Measurements from ENCODE around the gene MTX1. TPM values are rescaled to one million over a fixed set of nuclear protein-coding genes. Genes with fewer than 3 reads are reported as not detected.

MTX1 gene
- total RNA-seq, 4 donors from 2014 or later: 37.9 to 75.5 (median 52.1) TPM

- WGBS, 2 donors: 72 to 92% methylated on average over 5 of the region's 5 CpGs
- Histone ChIP-seq H3K27me3 (peaks cover 7% of the 10 kb centered on the region), H3K36me3 (peaks cover 8 to 10% of the 10 kb centered on the region in 2 donors), H3K4me3 (replicated peaks in 1 of 3) (no peak overlapping the region), H3K27ac (no peak overlapping the region), H3K9me3 (no peaks in the 10 kb centered on the region), H3K4me1 (peaks cover 12 to 30% of the 10 kb centered on the region in 2 donors)
- intact Hi-C loops (cut with DNase I): loop anchor here (5.0 kb wide), 1 partner anchor 37 kb away; no protein-coding TSS in a partner anchor
- no peak for TF ChIP-seq CTCF (IDR thresholded peaks at IDR 0.05)
- TF ChIP-seq POLR2A (IDR thresholded peaks at IDR 0.05): no peak
- no peak for DNase-seq
These were observed 39.0 kb upstream of the MTX1 start for GRCh38 chr1:155169541-155169940.

- Histone ChIP-seq H3K27me3 (peaks cover 7% of the 10 kb centered on the region), H3K27ac (no peak overlapping the region), H3K4me3 (replicated peaks in 1 of 3) (no peak overlapping the region), H3K4me1 (peaks cover 12 to 31% of the 10 kb centered on the region in 2 donors), H3K9me3 (no peaks in the 10 kb centered on the region), H3K36me3 (peaks cover 8 to 10% of the 10 kb centered on the region in 2 donors)
- intact Hi-C loops (cut with DNase I): no loop called here
- no peak for DNase-seq
- 86 to 95% methylated on average over 2 of the region's 2 CpGs for WGBS, 2 donors
- no peak for TF ChIP-seq POLR2A (IDR thresholded peaks at IDR 0.05)
- TF ChIP-seq CTCF (IDR thresholded peaks at IDR 0.05): no peak
These were observed 38.3 kb upstream of the MTX1 start for GRCh38 chr1:155170101-155170785.

DNA sequence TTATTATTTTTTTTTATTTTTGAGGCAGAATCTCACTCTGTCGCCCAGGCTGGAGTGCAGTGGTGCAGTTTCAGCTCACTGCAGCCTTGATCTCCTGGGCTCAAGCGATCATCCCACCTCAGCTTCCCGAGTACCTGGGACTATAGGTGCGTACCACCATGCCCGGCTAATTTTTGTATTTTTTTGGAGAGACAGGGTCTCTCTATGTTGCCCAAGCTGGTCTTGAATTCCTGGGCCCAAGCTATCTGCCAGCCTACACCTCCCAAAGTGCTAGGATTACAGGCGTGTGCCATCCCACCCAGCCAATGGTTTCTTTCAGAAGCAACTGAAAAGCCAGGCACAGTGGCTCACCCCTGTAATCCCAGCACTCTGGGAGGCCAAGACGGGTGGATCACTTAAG lies 37.7 kb upstream of the MTX1 start:
- TF ChIP-seq POLR2A (IDR thresholded peaks at IDR 0.05) (no peak), CTCF (IDR thresholded peaks at IDR 0.05) (no peak)
- peaks cover 7% of the 10 kb centered on the region for H3K27me3 ChIP-seq
- H3K9me3 ChIP-seq: no peaks in the 10 kb centered on the region
- intact Hi-C loops (cut with DNase I): no loop called here
- no peak for DNase-seq
- WGBS, 2 donors: 92 to 99% methylated on average over 7 of the region's 7 CpGs
- no peak overlapping the region for H3K27ac ChIP-seq
- H3K36me3 ChIP-seq: peaks cover 8 to 10% of the 10 kb centered on the region in 2 donors
- H3K4me3 ChIP-seq (replicated peaks in 1 of 3): no peak overlapping the region
- peaks cover 12 to 30% of the 10 kb centered on the region in 2 donors for H3K4me1 ChIP-seq

GRCh38 chr1:155171836-155172731 lies 36.4 kb upstream of the MTX1 start:
- Histone ChIP-seq H3K4me1 (peaks cover 12 to 29% of the 10 kb centered on the region in 2 donors), H3K4me3 (replicated peaks in 1 of 3) (peak overlapping the region; percentile 56 to 77 (median 59)), H3K27me3 (peaks cover 7% of the 10 kb centered on the region), H3K36me3 (peaks cover 8 to 10% of the 10 kb centered on the region in 2 donors), H3K27ac (peak overlapping the region; percentile 45 to 87 (median 83)), H3K9me3 (no peaks in the 10 kb centered on the region)
- 48% methylated on average over 8 of the region's 8 CpGs for WGBS, 2 donors
- no peak for TF ChIP-seq POLR2A (IDR thresholded peaks at IDR 0.05)
- no peak for TF ChIP-seq CTCF (IDR thresholded peaks at IDR 0.05)
- DNase-seq: no peak
- intact Hi-C loops (cut with DNase I): no loop called here
